ENCODE measurements around the gene IGFALS. TPM values are rescaled to one million over a fixed set of nuclear protein-coding genes. Genes with fewer than 3 reads are reported as not detected.

Gene IGFALS
- total and polyA plus RNA-seq, 2 of the 4 experiments (the other 2 are of a cell fraction), result not detected

GRCh38 chr16:1744338-1744840, 49.1 kb downstream of the IGFALS start:
- H2BK5ac ChIP-seq (ENCODE audit: low read depth, low read length, poor library complexity, severe bottlenecking), result no peak overlapping the region
- dilution Hi-C loops (cut with HindIII; ENCODE audit: low sequenced_read_pairs, unreplicated experiment), result no loop called here
- H3K27ac ChIP-seq (ENCODE audit: insufficient read depth, low read length), result no peak overlapping the region
- no peak overlapping the region for H3K56ac ChIP-seq (ENCODE audit: extremely low read depth, insufficient read depth, low read length)
- no peak overlapping the region for H3K4me2 ChIP-seq (ENCODE audit: low read depth, low read length)
- intact Hi-C loops (cut with micrococcal nuclease), result no loop called here
- ATAC-seq (ENCODE audit: low read depth), result no peak
- H4K91ac ChIP-seq (ENCODE audit: insufficient read depth, low read depth, low read length), result no peak overlapping the region
- H4K8ac ChIP-seq (ENCODE audit: low read depth in 2 of 2, low read length in 2 of 2), result no peak overlapping the region
- peaks cover 25 to 52% of the 10 kb centered on the region in 2 experiments for H3K79me1 ChIP-seq (ENCODE audit: low read depth in 1 of 2, low read length in 2 of 2)
- no peaks in the 10 kb centered on the region for H3K9me3 ChIP-seq (ENCODE audit: control insufficient read depth, insufficient read depth, low read length)
- H3K23ac ChIP-seq (ENCODE audit: low read depth, low read length), result no peak overlapping the region
- no peak overlapping the region for H2BK120ac ChIP-seq (ENCODE audit: low read depth, low read length)
- no peak for DNase-seq
- TF ChIP-seq RCOR1 (IDR thresholded peaks at IDR 0.05; ENCODE audit: insufficient replicate concordance, low read length) (no peak), MAZ (IDR thresholded peaks at IDR 0.05; ENCODE audit: borderline replicate concordance, low read depth, low read length) (no peak), CHD1 (IDR thresholded peaks at IDR 0.05; ENCODE audit: low read depth, low read length) (no peak), FOS (IDR thresholded peaks at IDR 0.05; ENCODE audit: low read depth, low read length) (no peak), POLR2A (IDR thresholded peaks at IDR 0.05; ENCODE audit: low read depth, low read length) (no peak), MAFK (IDR thresholded peaks at IDR 0.05; ENCODE audit: low read depth, low read length) (no peak), MXI1 (IDR thresholded peaks at IDR 0.05; ENCODE audit: borderline replicate concordance, low read depth, low read length) (no peak), BHLHE40 (IDR thresholded peaks at IDR 0.05; ENCODE audit: low read depth, low read length) (no peak), RFX5 (IDR thresholded peaks at IDR 0.05; ENCODE audit: low read depth, low read length) (no peak), CEBPB (IDR thresholded peaks at IDR 0.05; ENCODE audit: low read depth, low read length) (no peak), NFE2L2 (IDR thresholded peaks at IDR 0.05; ENCODE audit: low read depth, low read length) (no peak), ELK1 (IDR thresholded peaks at IDR 0.05; ENCODE audit: borderline replicate concordance, low read depth, low read length) (no peak), RAD21 (IDR thresholded peaks at IDR 0.05; ENCODE audit: low read length) (no peak), SMC3 (IDR thresholded peaks at IDR 0.05; ENCODE audit: low read depth, low read length) (no peak), USF2 (IDR thresholded peaks at IDR 0.05; ENCODE audit: low read depth, low read length) (no peak)
- TF ChIP-seq, protein P1, sequence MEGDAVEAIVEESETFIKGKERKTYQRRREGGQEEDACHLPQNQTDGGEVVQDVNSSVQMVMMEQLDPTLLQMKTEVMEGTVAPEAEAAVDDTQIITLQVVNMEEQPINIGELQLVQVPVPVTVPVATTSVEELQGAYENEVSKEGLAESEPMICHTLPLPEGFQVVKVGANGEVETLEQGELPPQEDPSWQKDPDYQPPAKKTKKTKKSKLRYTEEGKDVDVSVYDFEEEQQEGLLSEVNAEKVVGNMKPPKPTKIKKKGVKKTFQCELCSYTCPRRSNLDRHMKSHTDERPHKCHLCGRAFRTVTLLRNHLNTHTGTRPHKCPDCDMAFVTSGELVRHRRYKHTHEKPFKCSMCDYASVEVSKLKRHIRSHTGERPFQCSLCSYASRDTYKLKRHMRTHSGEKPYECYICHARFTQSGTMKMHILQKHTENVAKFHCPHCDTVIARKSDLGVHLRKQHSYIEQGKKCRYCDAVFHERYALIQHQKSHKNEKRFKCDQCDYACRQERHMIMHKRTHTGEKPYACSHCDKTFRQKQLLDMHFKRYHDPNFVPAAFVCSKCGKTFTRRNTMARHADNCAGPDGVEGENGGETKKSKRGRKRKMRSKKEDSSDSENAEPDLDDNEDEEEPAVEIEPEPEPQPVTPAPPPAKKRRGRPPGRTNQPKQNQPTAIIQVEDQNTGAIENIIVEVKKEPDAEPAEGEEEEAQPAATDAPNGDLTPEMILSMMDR (conservative IDR thresholded peaks at IDR 0.05; ENCODE audit: low read depth, low read length), result no peak
- H3K14ac ChIP-seq (replicated peaks; ENCODE audit: low read depth, low read length), result no peak overlapping the region
- H3K4me1 ChIP-seq (ENCODE audit: control insufficient read depth, insufficient read depth, low read length), result peaks cover 2% of the 10 kb centered on the region; the same call in 1 of the 2 replicates
- H3K4me3 ChIP-seq (ENCODE audit: insufficient read depth, low read depth, low read length), result no peak overlapping the region
- H3K4ac ChIP-seq (ENCODE audit: low read depth, low read length), result no peak overlapping the region
- H2BK15ac ChIP-seq (ENCODE audit: low read depth, low read length), result no peak overlapping the region
- no peak overlapping the region for H2AK5ac ChIP-seq (ENCODE audit: low read depth, low read length)
- peaks cover 26% of the 10 kb centered on the region for H4K20me1 ChIP-seq (ENCODE audit: insufficient read depth, low read length)
- H2AK9ac ChIP-seq (replicated peaks; ENCODE audit: low read depth, low read length, poor library complexity), result no peak overlapping the region
- peaks cover 7% of the 10 kb centered on the region for H3K9me1 ChIP-seq (ENCODE audit: insufficient read depth, low read length)
- H2AFZ ChIP-seq (replicated peaks; ENCODE audit: low read length, poor library complexity), result no peak overlapping the region
- H2BK20ac ChIP-seq (ENCODE audit: low read depth, low read length), result no peak overlapping the region
- peaks cover 58% of the 10 kb centered on the region for H3K36me3 ChIP-seq (ENCODE audit: control insufficient read depth, insufficient read depth, low read length)
- CTCF ChIA-PET, result no interaction called here
- no TSS peak for BruUV-seq (replicated peaks)
- in situ Hi-C loops (cut with MboI; ENCODE audit: low sequenced_read_pairs), result no loop called here
- H3K18ac ChIP-seq (ENCODE audit: low read depth, low read length), result no peak overlapping the region
- H3K27me3 ChIP-seq (ENCODE audit: control insufficient read depth, insufficient read depth, low read length), result no peaks in the 10 kb centered on the region
- H3K9ac ChIP-seq (ENCODE audit: low read depth, low read length), result no peak overlapping the region
- 93% methylated on average over 3 of the region's 24 CpGs; no CpG with 5 or more reads in 1 of the 2 experiments for WGBS, 2 experiments (ENCODE audit: extremely low coverage in 2 of 2, insufficient read length in 1 of 2)
- POLR2A ChIA-PET (ENCODE audit: unreplicated experiment), result no interaction called here
- no peak overlapping the region for H4K5ac ChIP-seq (ENCODE audit: low read depth, low read length)
